H1 (cell line): ENCODE results near the gene GAK. TPM values are rescaled to one million over a fixed set of nuclear protein-coding genes. Genes with fewer than 3 reads are reported as not detected.
A peak's percentile ranks its signal among the peaks of the same experiment; 100 is the strongest.

Source experiments
- CTCF ChIA-PET: fragments of 300-600 bp; sonication (Branson Sonifier 250); formaldehyde crosslinking; loops from one replicate; lab custom pipeline; 2021; ENCODE audit not compliant: partially characterized antibody; lab: Charles Lee
- POLR2A ChIA-PET: fragments of 300-600 bp; sonication (Branson Sonifier 250); formaldehyde crosslinking; loops from one replicate; lab custom pipeline; 2021; ENCODE audit warnings: inconsistent platforms; ENCODE audit not compliant: partially characterized antibody; lab: Charles Lee
- DNase-seq, 2 experiments: peaks; one replicate each; pipeline versions ENCODE4 v3.0.0 to v3.0.0-alpha.2; 2010 to 2022; ENCODE audit warnings: low spot score in 2 of 2, low read depth in 1 of 2, mixed read lengths in 1 of 2
- FAIRE-seq: peaks from 2 replicates; lab custom pipeline; 2011; peaks lifted over from hg19 to GRCh38; lab: Jason Lieb, UNC
- H2AFZ ChIP-seq: 2 replicates; pipeline ENCODE4 v1.8.1; 2012; ENCODE audit warnings: low read length, inconsistent platforms
- H2AK5ac ChIP-seq: 2 replicates; pipeline ENCODE4 v1.6.1; 2013; ENCODE audit warnings: low read depth, low read length
- H2BK120ac ChIP-seq: replicated peaks from 2 replicates; pipeline ENCODE3; 2013; ENCODE audit warnings: low read depth, low read length, inconsistent platforms
- H2BK12ac ChIP-seq: 2 replicates; pipeline ENCODE4 v1.6.1; 2013; ENCODE audit warnings: low read depth, low read length
- H2BK15ac ChIP-seq: 2 replicates; pipeline ENCODE4 v1.6.1; 2013; ENCODE audit warnings: low read length
- H2BK20ac ChIP-seq: 2 replicates; pipeline ENCODE4 v1.6.1; 2013; ENCODE audit warnings: low read length
- H2BK5ac ChIP-seq: 2 replicates; pipeline ENCODE4 v1.6.1; 2013; ENCODE audit warnings: low read depth, low read length
- H3K14ac ChIP-seq: 2 replicates; pipeline ENCODE4 v1.6.1; 2013; ENCODE audit warnings: inconsistent platforms; ENCODE audit not compliant: insufficient read length
- H3K18ac ChIP-seq: 2 replicates; pipeline ENCODE4 v1.6.1; 2013; ENCODE audit warnings: low read length; ENCODE audit errors: extremely low read depth
- H3K23ac ChIP-seq: 2 replicates; pipeline ENCODE4 v1.6.1; 2013; ENCODE audit warnings: inconsistent platforms; ENCODE audit not compliant: insufficient read length
- H3K23me2 ChIP-seq: 2 replicates; pipeline ENCODE4 v1.6.1; 2013; ENCODE audit warnings: low read depth, low read length
- H3K27ac ChIP-seq: 2 replicates; pipeline ENCODE4 v1.6.1; 2011; ENCODE audit warnings: low read depth, low read length, inconsistent platforms
- H3K27me3 ChIP-seq, 4 experiments: replicated peaks in 1 of 4; 1 replicate in 1 of 4; 2 replicates in 3 of 4; pipeline versions ENCODE4 v1.6.1 to v1.8.1; 2011 to 2013; ENCODE audit warnings: low read length in 3 of 4, mild to moderate bottlenecking in 3 of 4, inconsistent platforms in 2 of 4, mixed read lengths in 2 of 4, moderate library complexity in 1 of 4; ENCODE audit not compliant: control insufficient read depth in 3 of 4, insufficient read depth in 3 of 4; ENCODE audit errors: extremely low read depth in 1 of 4
- H3K36me3 ChIP-seq, 4 experiments: 2 replicates each; pipeline versions ENCODE4 v1.6.1 to v1.8.1; 2011 to 2013; ENCODE audit warnings: mild to moderate bottlenecking in 4 of 4, low read length in 3 of 4, moderate library complexity in 2 of 4, control low read depth in 1 of 4, inconsistent platforms in 1 of 4; ENCODE audit not compliant: insufficient read depth in 4 of 4, control insufficient read depth in 2 of 4
- H3K4ac ChIP-seq: replicated peaks from 2 replicates; pipeline ENCODE3; 2013; ENCODE audit warnings: low read length, low read depth, mixed read lengths, inconsistent platforms; ENCODE audit not compliant: insufficient read length
- H3K4me1 ChIP-seq, 4 experiments: replicated peaks in 1 of 4; 1 replicate in 1 of 4; 2 replicates in 3 of 4; pipeline versions ENCODE4 v1.6.1 to v1.8.1; 2011 to 2013; ENCODE audit warnings: low read length in 3 of 4, inconsistent platforms in 2 of 4, mixed read lengths in 1 of 4; ENCODE audit not compliant: insufficient read depth in 4 of 4, control insufficient read depth in 3 of 4
- H3K4me2 ChIP-seq, 2 experiments: 2 replicates each; pipeline versions ENCODE4 v1.6.1 to v1.8.1; 2011 to 2013; ENCODE audit warnings: low read depth in 2 of 2, low read length in 2 of 2, control low read depth in 1 of 2, inconsistent platforms in 1 of 2, mild to moderate bottlenecking in 1 of 2; ENCODE audit not compliant: insufficient read depth in 1 of 2
- H3K4me3 ChIP-seq, 4 experiments: fragments of 200-600, 300-600 bp in 1 of 4; sonication (generic), shearing (Covaris generic), sonication (Bioruptor Twin) in 1 of 4; 2 replicates each; pipeline versions ENCODE4 v1.5.1 to v1.8.1; 2011 to 2016; ENCODE audit warnings: low read length in 4 of 4, low read depth in 3 of 4, control low read depth in 2 of 4, inconsistent platforms in 2 of 4, mild to moderate bottlenecking in 2 of 4, mixed read lengths in 1 of 4, moderate library complexity in 1 of 4; ENCODE audit not compliant: insufficient read depth in 2 of 4; ENCODE audit errors: extremely low read depth in 1 of 4
- H3K56ac ChIP-seq: replicated peaks from 2 replicates; pipeline ENCODE3; 2013; ENCODE audit warnings: low read depth, mild to moderate bottlenecking, mixed read lengths, low read length, inconsistent platforms; ENCODE audit not compliant: insufficient read length
- H3K79me1 ChIP-seq: 2 replicates; pipeline ENCODE4 v1.6.1; 2013; ENCODE audit warnings: low read depth, low read length, control low read depth
- H3K79me2 ChIP-seq, 2 experiments: 2 replicates each; pipeline versions ENCODE4 v1.6.1 to v1.8.1; 2012 to 2013; ENCODE audit warnings: low read length in 2 of 2, mild to moderate bottlenecking in 2 of 2, inconsistent platforms in 1 of 2; ENCODE audit not compliant: insufficient read depth in 2 of 2, control insufficient read depth in 1 of 2
- H3K9ac ChIP-seq, 4 experiments: replicated peaks in 1 of 4; 1 replicate in 1 of 4; 2 replicates in 3 of 4; pipeline versions ENCODE4 v1.6.1 to v1.8.1; 2011 to 2013; ENCODE audit warnings: low read depth in 3 of 4, low read length in 3 of 4, control low read depth in 2 of 4, mild to moderate bottlenecking in 2 of 4, moderate library complexity in 2 of 4, inconsistent platforms in 1 of 4; ENCODE audit errors: extremely low read depth in 1 of 4
- H3K9me3 ChIP-seq, 2 experiments: 2 replicates each; pipeline versions ENCODE4 v1.6.1 to v1.8.1; 2012 to 2013; ENCODE audit warnings: mild to moderate bottlenecking in 2 of 2, moderate library complexity in 2 of 2, control low read depth in 1 of 2, inconsistent platforms in 1 of 2, low read depth in 1 of 2, low read length in 1 of 2, mixed read lengths in 1 of 2; ENCODE audit not compliant: insufficient read depth in 2 of 2
- H4K20me1 ChIP-seq, 2 experiments: replicated peaks in 1 of 2; 2 replicates each; pipeline versions ENCODE3 to v1.8.1; 2011 to 2013; ENCODE audit warnings: inconsistent platforms in 2 of 2, low read length in 2 of 2, mild to moderate bottlenecking in 1 of 2; ENCODE audit not compliant: insufficient read depth in 2 of 2, control insufficient read depth in 1 of 2
- H4K5ac ChIP-seq: 2 replicates; pipeline ENCODE4 v1.6.1; 2013; ENCODE audit warnings: low read length, low read depth, mixed read lengths, inconsistent platforms; ENCODE audit not compliant: insufficient read length
- H4K8ac ChIP-seq: 2 replicates; pipeline ENCODE4 v1.8.0; 2013; ENCODE audit warnings: mild to moderate bottlenecking, moderate library complexity, low read length, inconsistent platforms; ENCODE audit not compliant: insufficient read depth; ENCODE audit errors: extremely low read depth
- H4K91ac ChIP-seq: replicated peaks from 2 replicates; pipeline ENCODE3; 2013; ENCODE audit warnings: low read length, mixed read lengths, inconsistent platforms; ENCODE audit not compliant: insufficient read length
- EP300 ChIP-seq, 2 experiments: IDR thresholded peaks; 1 replicate in 1 of 2; 2 replicates in 1 of 2; pipeline ENCODE4 v1.6.1; 2011 to 2012; ENCODE audit warnings: low read depth in 2 of 2, low read length in 2 of 2, mild to moderate bottlenecking in 2 of 2, borderline replicate concordance in 1 of 2, inconsistent platforms in 1 of 2, moderate library complexity in 1 of 2
- GABPA ChIP-seq: IDR thresholded peaks from 2 replicates; pipeline ENCODE4 v1.6.1; 2011; ENCODE audit warnings: mild to moderate bottlenecking, low read length, moderate library complexity, borderline replicate concordance; ENCODE audit not compliant: insufficient read depth
- WGBS, 2 experiments: shearing (Covaris generic) in 1 of 2; methylation state at CpG; one replicate each; pipeline versions ENCODE4 v1.1.6 to v1.1.7; 2013 to 2015; ENCODE audit warnings: low lambda C conversion rate in 2 of 2, mixed read lengths in 2 of 2, inconsistent platforms in 1 of 2, low coverage in 1 of 2, missing lambda C conversion rate in 1 of 2; ENCODE audit not compliant: insufficient replicate concordance in 2 of 2, insufficient coverage in 1 of 2, insufficient read length in 1 of 2; ENCODE audit errors: extremely low coverage in 1 of 2, missing lambda C conversion rate in 1 of 2; 5-methylcytosine and 5-hydroxymethylcytosine counted together
- polyA plus RNA-seq, 7 experiments: library from polyadenylated mRNA; depleted of rRNA in 3 of 7; stranded (reverse) in 5 of 7; unstranded in 2 of 7; fragments of >200 nt in 5 of 7; fragments of 200-250 nt in 2 of 7; gene quantifications; 1 replicate in 5 of 7; 2 replicates in 1 of 7; 4 replicates in 1 of 7; pipeline versions ENCODE4 v1.2.1 to v1.2.3, GENCODE V29; 2011 to 2013; ENCODE audit warnings: missing spikeins in 2 of 7, mixed read lengths in 2 of 7
- total RNA-seq: library from RNA; stranded (reverse); fragmentation: NEBNext Ultra II Directional; extraction: Animal tissue kit (Norgen Biotek cat#: 25700); gene quantifications from 2 replicates; pipeline ENCODE4 v1.2.1, GENCODE V29; 2021

Gene GAK
- total and polyA plus RNA-seq, 2 of the 8 experiments (the other 6 are each of a cell fraction or from before 2014, with no cell fraction given), result 31.5 to 70.8 TPM

- Histone ChIP-seq H3K4me1 (peaks cover 0 to 4% (median 2%) of the 10 kb centered on the region in 4 experiments; a peak in 3 of 7 replicates), H3K4me3 (no peak overlapping the region), H3K36me3 (no peaks in the 10 kb centered on the region), H4K8ac (no peak overlapping the region), H4K91ac (no peak overlapping the region), H3K4me2 (no peak overlapping the region), H4K5ac (no peak overlapping the region), H2BK120ac (no peak overlapping the region), H3K23me2 (peaks cover 5% of the 10 kb centered on the region; the same call in 1 of the 2 replicates), H3K9me3 (no peaks in the 10 kb centered on the region), H2AK5ac (no peak overlapping the region), H3K27me3 (peaks cover 28 to 38% (median 36%) of the 10 kb centered on the region in 4 experiments), H3K27ac (no peak overlapping the region), H4K20me1 (peaks cover 1 to 13% of the 10 kb centered on the region in 2 experiments), H2BK5ac (no peak overlapping the region), H2BK15ac (no peak overlapping the region), H3K79me1 (no peaks in the 10 kb centered on the region), H2BK12ac (0 out of 2 replicates have a peak overlapping the region, but pooled peaks have one; percentile 39), H3K56ac (no peak overlapping the region), H3K18ac (no peak overlapping the region), H3K14ac (no peak overlapping the region), H3K23ac (no peak overlapping the region), H2BK20ac (no peak overlapping the region), H2AFZ (no peak overlapping the region), H3K9ac (no peak overlapping the region), H3K79me2 (no peaks in the 10 kb centered on the region), H3K4ac (no peak overlapping the region)
- FAIRE-seq (no peak), DNase-seq (no peak)
- TF ChIP-seq EP300 (IDR thresholded peaks at IDR 0.05; ENCODE audit: borderline replicate concordance in 1 of 2, low read depth in 2 of 2, low read length in 2 of 2), result no peak
- 0 out of 2 replicates have a peak, but pooled peaks have one; percentile 9 for TF ChIP-seq GABPA
- ChIA-PET CTCF (interaction anchor here (1.0 to 2.3 kb wide), 6 partner anchors 15 to 229 kb away, joined by 3 to 7 read pairs (median 4); no protein-coding TSS in a partner anchor), POLR2A (no interaction called here)
- whole genome bisulfite sequencing, 2 experiments, result 91% methylated on average over 6 of the region's 6 CpGs; no CpG with 5 or more reads in 1 of the 2 experiments
These were observed 102.8 kb downstream of the GAK start for GRCh38 chr4:829291-829690.
